ENCODE measurements around the gene STK39. TPM values are rescaled to one million over a fixed set of nuclear protein-coding genes. Genes with fewer than 3 reads are reported as not detected.

The STK39 gene
- total RNA-seq, 1 donor from 2014 or later = 23.4 TPM

GRCh38 chr2:167990062-167990461 lies 257.3 kb downstream of the STK39 start:
- no peak for DNase-seq

GRCh38 chr2:167988296-167988695 lies 259.1 kb downstream of the STK39 start:
- DNase-seq = no peak

GRCh38 chr2:167987558-167987957 lies 259.8 kb downstream of the STK39 start:
- DNase-seq = no peak

GRCh38 chr2:167987026-167987425 lies 260.4 kb downstream of the STK39 start:
- no peak for DNase-seq

GRCh38 chr2:167986223-167986622 lies 261.2 kb downstream of the STK39 start:
- DNase-seq = no peak

- DNase-seq = no peak
Observed at GRCh38 chr2:167981945-167982344, 265.4 kb downstream of the STK39 start.

GRCh38 chr2:167980439-167980838 lies 267.0 kb downstream of the STK39 start:
- no peak for DNase-seq

- no peak for DNase-seq
Observed at GRCh38 chr2:167972746-167973145, 274.6 kb downstream of the STK39 start.

GRCh38 chr2:167972020-167972419 lies 275.4 kb downstream of the STK39 start:
- no peak for DNase-seq

- no peak for DNase-seq
Observed at GRCh38 chr2:167966937-167967913, 280.2 kb downstream of the STK39 start.

GRCh38 chr2:167965907-167966761 lies 281.3 kb downstream of the STK39 start:
- no peak for DNase-seq

GRCh38 chr2:167964650-167965413 lies 282.6 kb downstream of the STK39 start:
- no peak for DNase-seq

- no peak for DNase-seq
Observed at GRCh38 chr2:167963899-167964649, 283.3 kb downstream of the STK39 start.

- DNase-seq = no peak
Observed at GRCh38 chr2:167962436-167963226, 284.8 kb downstream of the STK39 start.

- no peak for DNase-seq
Observed at GRCh38 chr2:167961536-167962048, 285.8 kb downstream of the STK39 start.

- no peak for DNase-seq
Observed at GRCh38 chr2:167960089-167960747, 287.2 kb downstream of the STK39 start.

GRCh38 chr2:167957662-167958061 lies 289.7 kb downstream of the STK39 start:
- DNase-seq = no peak

GRCh38 chr2:167955264-167955906 lies 292.0 kb downstream of the STK39 start:
- no peak for DNase-seq

- DNase-seq = no peak
Observed at GRCh38 chr2:167954495-167954894, 292.9 kb downstream of the STK39 start.

Measured in skin of body (tissue), 2 donors.